Neural crest cell (in vitro differentiated cells): ENCODE results near the gene ENTPD7. TPM values are rescaled to one million over a fixed set of nuclear protein-coding genes. Genes with fewer than 3 reads are reported as not detected.

Experiments
- DNase-seq: peaks from one replicate; pipeline ENCODE4 v3.0.0; 2021; ENCODE audit warnings: low read depth, mixed read lengths, low spot score
- H3K27ac Mint-ChIP-seq: one replicate; pipeline ENCODE4 v1.8.0; 2021; ENCODE audit warnings: mild to moderate bottlenecking, mixed read lengths; ENCODE audit not compliant: unreplicated experiment
- H3K27me3 Mint-ChIP-seq: 2 replicates; pipeline ENCODE4 v1.8.0; 2021; ENCODE audit warnings: low read depth, mild to moderate bottlenecking, mixed read lengths
- H3K36me3 Mint-ChIP-seq: 2 replicates; pipeline ENCODE4 v1.8.0; 2021; ENCODE audit warnings: low read depth, mild to moderate bottlenecking, mixed read lengths
- H3K4me1 Mint-ChIP-seq: 2 replicates; pipeline ENCODE4 v1.8.0; 2021; ENCODE audit warnings: mixed read lengths
- H3K4me3 Mint-ChIP-seq: one replicate; pipeline ENCODE4 v1.8.0; 2021; ENCODE audit warnings: mild to moderate bottlenecking, mixed read lengths
- H3K9me3 Mint-ChIP-seq: 2 replicates; pipeline ENCODE4 v1.8.0; 2021; ENCODE audit warnings: mixed read lengths
- CTCF ChIP-seq: fragments of 200-600 bp; sonication (generic); conservative IDR thresholded peaks from 2 replicates; pipeline ENCODE4 v1.5.0; 2021; ENCODE audit warnings: antibody characterized with exemption, mild to moderate bottlenecking
- total RNA-seq: library from RNA; stranded (reverse); gene quantifications from 2 replicates; pipeline ENCODE4 v1.2.1, GENCODE V29; 2021

Gene ENTPD7
- total RNA-seq, 1 donor from 2014 or later = 23.9 TPM

- Mint-ChIP-seq H3K4me3 (no peak overlapping the region), H3K27ac (no peak overlapping the region), H3K4me1 (no peaks in the 10 kb centered on the region), H3K36me3 (peaks cover 6% of the 10 kb centered on the region), H3K27me3 (no peaks in the 10 kb centered on the region), H3K9me3 (no peaks in the 10 kb centered on the region)
- no peak for DNase-seq
- no peak for TF ChIP-seq CTCF
These were observed 91.3 kb downstream of the ENTPD7 start for GRCh38 chr10:99750641-99751040.

GRCh38 chr10:99754670-99755069, 95.4 kb downstream of the ENTPD7 start:
- peaks cover 27% of the 10 kb centered on the region for H3K36me3 Mint-ChIP-seq
- no peak for TF ChIP-seq CTCF
- no peak overlapping the region for H3K4me3 Mint-ChIP-seq
- no peaks in the 10 kb centered on the region for H3K9me3 Mint-ChIP-seq
- H3K4me1 Mint-ChIP-seq = peaks cover 10% of the 10 kb centered on the region
- no peaks in the 10 kb centered on the region for H3K27me3 Mint-ChIP-seq
- no peak overlapping the region for H3K27ac Mint-ChIP-seq
- no peak for DNase-seq

Other genes with a start within 250 kb of the ENTPD7 start
- gene GOT1, start 228.9 kb upstream of the ENTPD7 start, total RNA-seq = 30.8 and 37.8 TPM in 2 replicates
- gene NKX2-3, start 126.6 kb upstream of the ENTPD7 start, total RNA-seq = not detected in 2 replicates
- gene SLC25A28, start 39.1 kb upstream of the ENTPD7 start, total RNA-seq = 28.4 and 40.2 TPM in 2 replicates
- 44.4 and 48.7 TPM in 2 replicates for gene COX15, start 72.6 kb downstream of the ENTPD7 start, total RNA-seq
- 17.6 and 17.9 TPM in 2 replicates for gene CUTC, start 72.7 kb downstream of the ENTPD7 start, total RNA-seq
- 5.9 and 6.2 TPM in 2 replicates for gene ABCC2, start 123.1 kb downstream of the ENTPD7 start, total RNA-seq